GM18867 (cell line): ENCODE measurements around the gene DIS3L2.

Experiments
- ATAC-seq: cut with Tn5 transposase; IDR thresholded peaks from one replicate; pipeline ENCODE4 v1.9.1; 2021; ENCODE audit warnings: mild to moderate bottlenecking, moderate library complexity; ENCODE audit not compliant: unreplicated experiment

DIS3L2 gene

DNA sequence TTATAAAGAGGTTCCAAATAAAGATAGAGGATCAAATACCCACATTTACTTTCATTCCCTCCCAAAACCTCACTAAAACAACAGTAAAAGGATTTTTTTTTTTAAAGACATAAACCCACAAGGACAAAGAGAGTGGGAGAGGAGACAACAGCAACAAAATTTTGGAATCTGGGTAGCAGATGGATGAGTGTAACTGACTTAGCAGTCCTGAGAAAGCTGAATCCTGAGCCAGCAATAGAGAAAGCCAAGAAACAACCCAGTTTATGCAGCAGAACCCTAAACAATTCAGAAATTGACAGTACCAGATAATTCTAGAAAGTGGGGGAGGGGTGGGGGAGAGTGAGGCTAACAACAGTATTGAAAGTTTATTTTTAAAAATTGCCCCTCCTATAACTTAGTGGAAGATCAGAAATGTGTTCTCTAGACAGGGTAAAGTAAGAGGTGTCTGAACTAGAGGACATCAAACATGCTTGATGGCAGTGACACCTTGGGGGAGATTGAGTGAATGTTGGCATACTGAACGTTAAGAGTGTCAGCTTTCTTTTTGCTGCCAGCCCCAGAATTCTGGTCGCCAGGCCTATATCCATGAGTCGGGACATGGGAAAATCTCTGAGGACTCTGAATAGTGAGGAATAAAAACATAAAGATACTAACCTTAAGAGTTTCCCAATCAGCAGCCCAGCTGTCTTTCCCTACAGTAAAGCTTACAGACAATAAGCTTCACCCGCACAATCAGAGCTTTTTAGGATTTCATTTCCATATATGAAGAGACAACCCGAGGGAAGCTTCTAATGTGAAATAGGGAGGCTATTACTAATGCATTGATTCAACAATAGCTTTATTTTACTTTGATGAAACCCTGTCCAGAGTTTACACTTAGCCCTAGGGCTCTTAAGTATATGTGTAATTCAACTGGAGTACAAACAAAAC, 289.0 kb downstream of the DIS3L2 start:
- no peak for ATAC-seq

DNA sequence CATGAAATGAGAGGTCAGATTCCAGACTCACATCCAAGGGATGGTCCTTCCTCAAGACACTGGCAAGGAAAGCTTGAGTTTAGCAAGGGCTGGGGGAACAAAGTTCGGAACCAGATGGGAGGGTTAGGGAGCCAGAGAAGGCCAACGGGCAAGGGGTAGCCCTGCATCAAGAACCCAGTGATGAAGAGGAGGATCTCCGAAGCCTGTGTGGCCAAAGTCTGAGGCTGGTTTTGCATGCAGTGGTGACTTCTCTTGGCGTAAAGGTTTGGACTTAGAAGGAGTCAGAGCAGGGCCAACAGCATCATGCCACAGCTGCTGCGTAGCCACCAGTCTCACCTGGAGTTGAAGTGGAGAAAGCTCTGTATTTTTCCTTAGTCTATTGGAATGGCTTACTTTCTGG, 293.5 kb downstream of the DIS3L2 start:
- no peak for ATAC-seq

DNA sequence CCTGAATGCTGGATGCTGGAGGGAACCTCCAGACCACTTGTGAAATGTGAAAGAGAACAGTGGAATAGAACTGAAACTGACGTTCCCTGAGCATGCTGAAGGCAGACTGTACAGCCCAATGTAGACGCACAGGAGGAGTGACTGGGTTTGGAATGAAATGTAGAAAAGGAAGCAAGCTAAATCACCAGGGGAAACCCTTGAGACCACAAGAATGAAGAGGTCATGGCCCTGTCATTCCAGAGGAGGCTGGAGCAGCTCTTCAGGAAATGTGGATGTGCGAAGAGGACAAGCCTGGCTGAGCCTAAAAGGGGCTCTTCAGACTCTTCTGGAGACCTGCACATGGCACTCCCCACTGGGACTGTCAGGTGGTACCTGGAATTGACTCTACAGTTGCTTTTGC, 298.6 kb downstream of the DIS3L2 start:
- no peak for ATAC-seq

DNA sequence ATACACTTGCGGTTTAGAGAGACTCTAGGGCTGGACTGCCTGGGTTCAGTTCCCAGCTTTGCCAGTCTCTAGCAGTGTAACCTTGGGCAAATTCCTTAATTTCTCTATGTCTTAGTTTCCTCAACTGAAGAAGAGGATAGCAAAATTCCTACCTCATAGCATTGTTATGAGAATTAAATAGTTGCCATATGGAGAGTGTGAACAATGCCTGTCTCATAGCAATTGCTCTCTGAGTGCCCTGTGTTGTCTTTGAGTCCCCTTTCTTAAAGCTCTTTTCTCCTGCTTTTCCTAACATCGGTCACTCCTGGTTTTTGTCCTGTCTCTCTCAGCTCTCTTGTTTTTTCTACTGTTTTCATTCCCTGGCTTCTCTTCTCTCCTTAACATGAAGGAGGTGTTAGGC, 300.3 kb downstream of the DIS3L2 start:
- no peak for ATAC-seq

DNA sequence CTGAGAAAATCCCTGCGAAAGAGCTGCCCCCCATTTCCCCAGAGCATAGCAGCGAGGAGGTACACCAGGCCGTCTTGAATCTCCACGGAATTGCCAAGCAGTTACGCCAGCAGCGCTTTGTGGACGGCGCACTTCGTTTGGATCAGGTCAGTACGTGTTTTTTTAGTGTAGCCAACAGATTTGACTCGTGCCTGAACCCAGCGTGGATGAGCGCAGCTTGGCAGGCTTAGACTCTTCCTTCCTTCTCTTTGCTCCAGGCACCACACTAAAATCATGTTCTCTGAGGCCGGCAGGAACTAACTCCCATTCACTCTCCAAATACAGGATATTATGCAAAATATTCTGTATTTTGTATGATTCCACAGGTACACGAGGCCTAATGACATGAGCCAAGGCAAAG, 301.8 kb downstream of the DIS3L2 start:
- no peak for ATAC-seq

DNA sequence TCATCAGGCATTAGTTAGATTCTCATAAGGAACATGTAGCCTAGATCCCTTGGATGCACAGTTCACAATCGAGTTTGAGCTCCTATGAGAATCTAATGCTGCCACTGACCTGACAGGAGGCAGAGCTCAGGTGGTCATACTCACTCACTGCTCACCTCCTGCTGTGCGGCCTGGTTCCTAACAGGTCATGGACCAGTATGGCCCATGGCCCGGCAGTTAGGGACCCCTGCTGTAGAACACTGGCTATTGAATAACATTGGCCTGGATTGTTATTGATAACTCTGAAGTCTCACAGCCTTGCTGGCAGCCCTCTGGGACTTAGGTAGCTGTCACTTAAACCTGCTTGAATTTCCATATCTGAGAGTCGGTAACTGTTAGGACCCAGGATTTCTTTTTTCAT, 302.6 kb downstream of the DIS3L2 start:
- ATAC-seq: no peak

DNA sequence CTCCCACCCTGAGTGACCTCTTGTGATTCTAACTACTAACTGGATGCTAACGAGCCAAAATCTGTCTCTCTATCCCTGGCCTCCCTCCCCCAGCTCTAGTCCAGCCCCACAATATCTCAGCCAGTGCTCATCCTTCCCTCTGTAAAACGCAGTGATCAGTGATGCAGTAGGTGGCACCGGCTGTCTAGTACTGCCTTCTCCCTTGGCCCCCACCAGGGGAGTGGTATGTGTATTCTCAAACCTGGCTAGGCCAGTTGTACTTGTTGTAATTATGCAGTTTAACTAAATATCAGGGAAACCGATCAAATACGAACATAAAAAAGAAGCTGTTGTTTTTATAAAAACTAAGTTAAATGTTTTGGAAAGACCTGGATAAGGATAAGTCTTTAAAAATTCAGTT, 303.8 kb downstream of the DIS3L2 start:
- no peak for ATAC-seq

DNA sequence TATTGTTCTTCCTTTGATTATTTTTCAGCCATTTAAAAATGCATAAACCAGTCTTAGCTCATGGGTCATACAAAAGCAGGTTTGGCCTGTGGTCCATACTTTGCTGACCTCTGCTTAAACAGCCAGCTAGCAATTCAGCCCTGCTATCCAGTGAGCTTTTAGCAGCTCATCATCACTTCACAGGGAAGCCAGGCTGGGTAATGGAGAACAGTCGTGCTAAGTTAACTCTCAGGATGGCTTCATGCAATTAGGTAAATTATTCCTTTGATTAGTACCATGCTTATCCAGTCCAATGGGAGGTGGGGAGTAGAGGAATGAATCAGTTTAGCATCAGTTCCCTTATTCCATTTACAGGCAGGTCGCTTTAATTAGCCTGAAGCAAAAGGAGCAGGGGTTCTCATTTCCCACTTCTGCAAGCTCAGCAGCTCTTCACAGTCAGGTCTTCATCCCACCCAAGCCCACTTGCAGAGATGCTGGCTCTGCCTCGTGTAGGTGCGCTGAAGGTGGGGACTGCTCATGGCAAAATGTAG, 307.2 kb downstream of the DIS3L2 start:
- ATAC-seq: no peak

DNA sequence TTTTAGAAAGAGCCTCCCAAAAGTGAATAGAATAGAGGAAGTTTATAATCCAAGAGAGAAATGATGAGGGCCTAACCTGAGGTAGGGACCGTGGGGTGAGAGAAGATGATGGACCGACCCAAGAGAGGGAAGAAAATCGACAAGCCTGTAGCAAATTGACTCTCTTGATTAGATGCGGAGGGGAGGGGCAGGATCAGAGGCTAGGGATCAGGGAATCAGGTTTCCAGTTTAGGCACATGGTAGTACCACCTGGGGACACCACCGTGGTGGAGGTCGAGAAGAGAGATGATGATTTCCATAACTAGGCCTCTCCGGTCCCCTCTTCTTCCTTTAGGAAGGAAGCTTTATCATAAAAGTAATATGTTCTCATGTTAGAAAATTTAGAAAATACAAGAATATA, 308.4 kb downstream of the DIS3L2 start:
- no peak for ATAC-seq

DNA sequence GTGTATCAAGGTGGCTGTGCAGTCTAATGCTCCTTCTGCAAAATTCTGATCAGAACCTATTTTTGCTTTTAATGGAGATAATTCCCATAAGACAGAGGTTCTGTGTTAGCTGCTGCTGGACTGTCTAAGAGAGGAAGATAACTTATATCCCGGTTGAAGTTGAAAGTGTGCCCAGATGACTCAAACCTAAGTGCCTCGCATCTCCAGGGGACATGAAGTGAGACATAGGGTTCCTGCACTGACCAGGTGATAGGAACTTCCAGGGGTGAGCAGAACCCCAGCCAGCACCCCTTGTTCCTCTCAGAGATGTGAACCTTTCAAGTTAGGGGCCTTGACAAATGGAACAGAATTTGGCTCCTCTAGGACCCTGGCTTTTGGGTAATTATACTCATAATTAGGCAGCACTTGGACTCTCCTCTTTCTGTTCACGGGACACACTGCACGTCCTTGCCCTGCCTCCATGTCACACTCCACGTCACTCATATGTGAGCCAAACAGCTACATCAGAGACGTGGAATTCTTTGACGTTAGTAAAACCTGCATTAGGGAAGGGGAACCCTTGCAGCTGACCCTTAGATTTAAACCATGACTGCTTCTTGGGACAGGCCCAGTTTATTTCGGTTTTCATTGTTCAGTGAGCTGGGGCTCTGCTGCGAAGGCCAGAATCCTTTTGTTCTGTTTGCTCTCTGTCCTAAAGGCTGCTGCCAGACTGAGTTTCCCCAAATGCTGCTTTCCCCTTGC, 312.6 kb downstream of the DIS3L2 start:
- ATAC-seq: no peak

DNA sequence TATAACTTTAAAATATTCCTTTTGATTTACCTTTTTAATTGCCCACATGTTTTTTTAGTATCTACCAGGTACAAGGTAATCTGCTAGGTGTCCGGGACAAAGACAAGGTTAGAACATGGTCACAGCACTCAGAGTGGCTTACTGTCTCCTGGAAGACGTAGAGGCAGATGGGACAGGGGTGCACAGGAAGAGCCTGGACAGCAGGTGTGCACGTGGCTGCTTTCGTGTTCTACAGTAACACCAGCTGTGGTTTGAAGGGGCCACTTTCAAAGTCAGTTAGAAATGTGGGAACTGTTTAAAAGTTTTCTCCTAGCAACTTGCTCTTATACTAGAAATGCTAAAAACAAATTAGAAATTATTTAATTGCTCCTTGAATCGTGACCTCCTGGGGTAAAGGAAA, 314.2 kb downstream of the DIS3L2 start:
- no peak for ATAC-seq

DNA sequence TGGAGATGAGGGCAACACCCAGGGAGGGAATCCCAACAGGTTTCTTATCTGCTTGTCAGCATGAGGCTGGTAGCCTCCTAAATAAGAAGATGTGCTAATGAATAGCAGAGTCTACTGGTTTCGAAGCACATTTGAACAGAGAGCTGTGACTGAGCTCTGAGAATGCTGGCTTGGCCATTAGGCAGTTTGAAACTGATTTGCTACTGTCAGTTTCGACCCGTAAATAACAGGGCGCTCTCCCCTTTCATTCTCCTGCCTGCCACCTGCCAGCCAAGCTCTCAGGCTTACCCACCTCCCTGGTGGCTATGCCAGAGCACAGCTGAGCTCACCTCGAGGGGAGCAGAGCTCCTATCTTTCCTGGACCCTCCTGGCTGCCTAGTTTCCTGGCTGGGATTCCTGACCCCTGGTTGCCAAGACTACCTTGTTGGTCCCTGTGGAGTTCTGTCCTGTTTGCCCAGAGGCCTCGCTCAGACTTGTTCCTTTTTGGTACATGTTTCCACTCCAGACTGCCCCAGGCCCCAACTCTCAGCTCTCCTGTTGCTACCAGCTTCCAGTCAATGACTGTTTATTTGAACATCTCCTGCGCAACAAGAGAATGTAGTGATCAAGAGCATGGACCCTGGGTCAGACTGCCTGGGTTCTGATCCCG, 314.7 kb downstream of the DIS3L2 start:
- ATAC-seq: no peak

DNA sequence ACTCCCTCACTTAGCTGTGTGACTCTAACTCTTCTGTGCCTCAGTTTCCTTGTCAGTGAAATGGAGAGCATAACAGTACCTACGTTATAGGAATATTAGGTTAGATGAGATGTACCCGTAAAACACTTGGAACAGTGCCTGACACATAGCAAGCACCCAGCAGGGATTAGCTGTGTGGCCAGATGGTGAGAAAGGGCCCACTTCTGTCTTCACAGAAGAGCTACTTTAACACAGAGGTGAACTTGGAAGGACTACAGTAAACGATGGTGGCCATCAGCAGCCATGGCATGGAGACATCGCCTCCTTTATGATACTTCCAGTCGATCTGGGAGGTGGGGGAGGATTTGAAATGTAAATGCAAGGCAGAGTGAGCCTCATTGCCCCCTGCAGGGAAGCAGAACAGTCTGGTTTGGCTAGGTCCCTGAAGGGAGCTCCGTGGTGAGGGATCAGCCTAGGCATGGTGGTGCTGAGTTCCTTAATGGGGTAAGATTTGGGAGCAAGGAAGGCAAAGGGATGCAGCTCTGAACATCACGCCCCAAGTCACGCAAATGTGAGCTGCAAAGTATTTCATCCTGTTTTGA, 315.3 kb downstream of the DIS3L2 start:
- no peak for ATAC-seq

DNA sequence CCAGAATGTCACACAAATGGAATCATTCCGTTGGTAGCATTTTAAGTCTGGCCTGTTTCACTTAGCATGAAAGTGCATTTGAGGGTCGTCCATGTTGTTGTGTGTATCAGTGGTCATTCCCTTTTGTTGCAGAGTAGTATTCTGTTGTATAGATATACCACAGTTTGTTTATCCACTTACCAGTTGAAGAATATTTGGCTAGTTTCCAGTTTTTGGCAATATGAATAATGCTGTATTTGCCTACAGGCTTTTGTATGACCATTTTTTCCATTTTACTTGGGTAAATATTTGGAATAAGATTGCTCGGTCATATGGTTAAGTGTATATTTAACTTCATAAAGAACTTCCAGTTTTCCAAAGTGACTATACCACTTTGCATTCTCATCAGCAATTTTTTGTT, 317.0 kb downstream of the DIS3L2 start:
- no peak for ATAC-seq

DNA sequence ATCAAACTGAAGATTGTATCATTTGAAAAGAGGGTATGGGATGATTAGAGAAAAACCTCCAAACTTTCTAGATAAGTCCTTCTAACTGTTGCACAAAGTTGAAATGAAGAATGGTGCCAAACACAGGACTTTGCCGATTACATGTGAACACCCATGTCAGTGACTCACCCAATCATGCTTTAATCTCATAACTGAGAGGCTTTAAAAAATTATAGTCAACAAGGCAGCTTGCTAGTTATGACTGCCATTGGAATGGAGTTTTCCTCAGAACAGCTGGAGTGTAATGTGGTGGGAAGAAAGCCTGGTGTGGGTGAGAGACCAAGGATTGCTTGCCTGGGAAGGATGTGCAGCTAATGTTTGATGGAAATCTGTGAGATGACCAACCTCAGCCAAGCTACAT, 318.8 kb downstream of the DIS3L2 start:
- ATAC-seq: no peak

DNA sequence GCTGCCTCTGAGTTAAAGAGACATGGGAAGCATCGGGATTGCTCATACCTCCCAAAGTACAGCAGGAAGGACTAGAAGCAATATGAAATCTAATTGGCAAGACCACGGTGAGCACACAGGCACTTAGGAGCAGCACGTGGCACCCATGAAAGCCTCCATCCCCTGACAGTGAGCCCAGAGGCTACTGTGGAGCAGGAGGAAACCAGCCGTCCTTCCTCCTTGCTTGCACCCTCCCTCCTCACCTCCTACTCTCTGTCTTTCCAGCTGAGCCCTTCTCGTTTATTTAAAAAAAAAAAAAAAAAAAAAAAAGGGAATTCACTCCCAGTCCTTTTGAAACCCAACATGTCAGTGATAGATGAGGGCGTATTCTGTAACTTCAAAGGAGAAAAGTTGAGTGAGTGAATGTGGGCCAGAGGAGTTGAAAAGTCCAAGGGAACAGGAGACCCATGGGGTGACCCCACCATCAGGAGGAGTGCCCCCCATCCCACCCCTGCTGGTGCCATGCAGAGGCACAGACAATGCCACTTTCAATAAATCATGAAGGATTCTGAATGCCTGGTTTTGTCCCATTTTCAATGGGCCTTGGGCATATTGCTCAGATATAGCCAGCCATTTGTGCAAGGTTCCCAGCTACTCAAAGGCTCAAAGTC, 320.5 kb downstream of the DIS3L2 start:
- no peak for ATAC-seq

DNA sequence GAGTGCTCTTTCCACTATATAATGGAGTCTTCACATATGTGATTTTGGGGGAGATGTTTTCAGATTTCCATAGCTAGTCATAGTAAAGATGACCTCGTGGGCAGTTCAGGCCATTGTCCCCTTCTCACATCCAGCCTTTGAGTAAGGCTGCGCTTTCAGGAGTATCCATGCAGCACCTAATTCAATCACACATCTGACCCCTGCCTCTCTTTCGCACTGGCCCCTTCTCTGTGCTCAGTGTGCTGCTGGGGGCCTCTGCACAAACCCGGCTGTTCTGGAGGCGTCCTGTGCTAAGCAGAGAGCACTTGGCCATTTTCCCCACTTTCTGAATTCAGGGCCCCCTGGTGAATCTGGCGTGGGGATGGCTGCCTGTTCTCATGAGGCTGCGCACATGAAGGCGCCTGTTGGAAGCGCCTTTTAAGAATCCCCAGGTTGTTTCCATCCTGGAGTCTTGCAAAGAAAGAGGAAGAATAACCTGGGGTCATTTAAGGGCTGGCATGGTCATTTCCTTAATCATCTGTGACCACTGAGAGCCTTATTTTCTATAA, 321.1 kb downstream of the DIS3L2 start:
- ATAC-seq: no peak

DNA sequence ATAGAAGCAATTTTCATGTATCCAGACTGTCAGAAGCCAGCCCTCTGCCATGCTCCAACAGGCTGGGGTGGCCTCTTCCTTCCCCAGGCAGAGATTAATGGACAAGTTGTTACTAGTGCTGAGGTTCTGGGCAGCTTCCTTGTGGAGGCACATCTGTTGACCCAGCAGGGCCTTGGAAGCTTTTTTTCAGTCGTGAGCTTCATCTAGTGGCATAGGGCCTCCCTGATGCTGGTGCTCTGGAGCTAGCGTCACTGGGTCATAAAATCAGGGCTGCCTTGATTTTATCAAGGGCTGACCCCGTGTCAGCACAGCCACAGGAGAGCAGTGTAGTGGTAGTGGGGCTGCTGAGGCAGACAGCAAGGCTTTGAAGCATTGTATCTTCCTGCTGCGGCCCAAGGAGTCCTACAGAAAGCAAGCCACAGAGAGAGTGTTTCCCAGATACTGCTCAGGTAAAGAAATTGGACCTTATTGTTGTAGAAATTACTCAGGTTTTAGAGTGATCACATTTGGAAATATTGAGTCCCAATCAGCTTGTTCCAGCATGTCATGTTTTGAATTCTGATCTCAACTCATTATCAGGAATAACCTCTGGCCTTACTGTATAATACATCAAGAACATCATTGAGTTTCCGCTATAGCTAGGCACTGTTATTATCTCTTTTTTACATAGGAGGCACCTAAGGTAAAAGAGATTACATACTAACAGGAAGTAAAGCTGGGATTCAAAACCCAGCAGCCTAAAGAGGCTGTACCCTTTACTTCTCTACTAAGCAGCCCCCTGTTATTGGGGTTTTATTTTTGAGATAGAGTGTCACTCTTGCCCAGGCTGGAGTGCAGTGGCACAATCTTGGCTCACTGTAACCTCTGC, 324.7 kb downstream of the DIS3L2 start:
- ATAC-seq: no peak

DNA sequence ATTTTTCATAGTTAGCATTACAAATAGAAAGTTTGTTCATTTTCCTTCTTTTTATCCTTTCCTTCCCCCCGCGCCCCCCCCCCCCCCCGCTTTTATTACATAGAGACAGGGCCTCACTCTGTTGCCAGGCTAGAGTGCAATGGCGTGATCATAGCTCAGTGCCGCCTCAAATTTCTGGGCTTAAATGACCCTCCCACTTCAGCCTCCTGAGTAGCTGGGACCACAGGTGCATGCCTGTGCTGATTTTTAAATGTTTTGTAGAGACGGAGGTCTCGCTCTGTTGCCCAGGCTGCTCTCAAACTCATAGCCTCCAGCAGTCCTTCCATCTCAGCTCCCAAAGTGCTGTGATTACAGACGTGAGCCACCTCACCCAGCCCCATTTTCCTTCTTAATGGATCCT, 325.8 kb downstream of the DIS3L2 start:
- no peak for ATAC-seq
